Left ventricle myocardium inferior (tissue), 1 donor: ENCODE measurements around the gene NRXN3. TPM values are rescaled to one million over a fixed set of nuclear protein-coding genes. Genes with fewer than 3 reads are reported as not detected.

ENCODE experiments used
- DNase-seq: peaks from one replicate; pipeline ENCODE4 v3.0.0-alpha.2; 2020
- H3K27ac ChIP-seq: fragments of 200-600 bp; replicated peaks from 2 replicates; pipeline ENCODE4 v1.8.0; 2021
- H3K27me3 ChIP-seq: fragments of 200-600 bp; 2 replicates; pipeline ENCODE4 v1.8.0; 2021; ENCODE audit warnings: low read depth
- H3K36me3 ChIP-seq: fragments of 200-600 bp; 2 replicates; pipeline ENCODE4 v1.8.0; 2021
- H3K4me1 ChIP-seq: fragments of 200-600 bp; 2 replicates; pipeline ENCODE4 v1.8.0; 2021
- H3K4me3 ChIP-seq: fragments of 200-600 bp; 2 replicates; pipeline ENCODE4 v1.8.0; 2021; ENCODE audit warnings: mild to moderate bottlenecking, moderate library complexity
- H3K9me3 ChIP-seq: fragments of 200-600 bp; replicated peaks from 2 replicates; pipeline ENCODE4 v1.8.0; 2021
- CTCF ChIP-seq: fragments of 200-600 bp; IDR thresholded peaks from 2 replicates; pipeline ENCODE4 v1.8.0; 2021; ENCODE audit warnings: antibody characterized with exemption, mild to moderate bottlenecking, borderline replicate concordance
- intact Hi-C: fragments of 100-400 bp; cut with micrococcal nuclease; formaldehyde crosslinking; loops from one replicate; pipeline ENCODE4 v1.11.0; 2022
- total RNA-seq: library from RNA; stranded (reverse); fragmentation: NEBNext Ultra II Directional; extraction: Animal tissue kit (Norgen Biotek cat#: 25700); gene quantifications from one replicate; pipeline ENCODE4 v1.2.1, GENCODE V29; 2021
- donor health status: DM: no; HTN: yes; CAD: no; lungs with severe emphysema.

Gene NRXN3
- total RNA-seq, 1 donor from 2014 or later = 1.2 TPM

GRCh38 chr14:79294499-79294898 is 1124.3 kb downstream of the NRXN3 start:
- no peak overlapping the region for H3K4me3 ChIP-seq
- no peaks in the 10 kb centered on the region for H3K36me3 ChIP-seq
- no peaks in the 10 kb centered on the region for H3K4me1 ChIP-seq
- H3K27me3 ChIP-seq = no peaks in the 10 kb centered on the region
- no peak for DNase-seq
- TF ChIP-seq CTCF = no peak
- no peaks in the 10 kb centered on the region for H3K9me3 ChIP-seq
- H3K27ac ChIP-seq = no peak overlapping the region
- intact Hi-C loops = no loop called here

GRCh38 chr14:79295385-79295784 is 1125.2 kb downstream of the NRXN3 start:
- Histone ChIP-seq H3K9me3 (no peaks in the 10 kb centered on the region), H3K27me3 (no peaks in the 10 kb centered on the region), H3K4me3 (no peak overlapping the region), H3K36me3 (no peaks in the 10 kb centered on the region), H3K4me1 (no peaks in the 10 kb centered on the region), H3K27ac (no peak overlapping the region)
- no peak for DNase-seq
- no peak for TF ChIP-seq CTCF
- intact Hi-C loops = no loop called here

- Histone ChIP-seq H3K27ac (no peak overlapping the region), H3K4me3 (no peak overlapping the region), H3K4me1 (no peaks in the 10 kb centered on the region), H3K36me3 (no peaks in the 10 kb centered on the region), H3K27me3 (no peaks in the 10 kb centered on the region), H3K9me3 (peaks cover 4% of the 10 kb centered on the region)
- intact Hi-C loops = no loop called here
- DNase-seq = no peak
- no peak for TF ChIP-seq CTCF
Measured at GRCh38 chr14:79298373-79298772, 1128.2 kb downstream of the NRXN3 start.

- Histone ChIP-seq H3K4me3 (no peak overlapping the region), H3K4me1 (no peaks in the 10 kb centered on the region), H3K9me3 (peaks cover 4% of the 10 kb centered on the region), H3K27me3 (no peaks in the 10 kb centered on the region), H3K36me3 (no peaks in the 10 kb centered on the region), H3K27ac (no peak overlapping the region)
- TF ChIP-seq CTCF = no peak
- intact Hi-C loops = no loop called here
- no peak for DNase-seq
Measured at GRCh38 chr14:79299162-79299561, 1129.0 kb downstream of the NRXN3 start.

GRCh38 chr14:79304279-79304678 is 1134.1 kb downstream of the NRXN3 start:
- no peak overlapping the region for H3K4me3 ChIP-seq
- peaks cover 10% of the 10 kb centered on the region for H3K9me3 ChIP-seq
- no peak overlapping the region for H3K27ac ChIP-seq
- H3K4me1 ChIP-seq = no peaks in the 10 kb centered on the region
- intact Hi-C loops = no loop called here
- no peaks in the 10 kb centered on the region for H3K27me3 ChIP-seq
- no peak for DNase-seq
- TF ChIP-seq CTCF = no peak
- no peaks in the 10 kb centered on the region for H3K36me3 ChIP-seq

- intact Hi-C loops = no loop called here
- H3K9me3 ChIP-seq = peaks cover 10% of the 10 kb centered on the region
- TF ChIP-seq CTCF = no peak
Measured at GRCh38 chr14:79306546-79306945, 1136.4 kb downstream of the NRXN3 start.

More at GRCh38 chr14:79306546-79306945, 1136.4 kb downstream of the NRXN3 start:
- no peak overlapping the region for H3K27ac ChIP-seq
- DNase-seq = no peak
- no peaks in the 10 kb centered on the region for H3K4me1 ChIP-seq
- no peak overlapping the region for H3K4me3 ChIP-seq
- H3K36me3 ChIP-seq = no peaks in the 10 kb centered on the region
- H3K27me3 ChIP-seq = no peaks in the 10 kb centered on the region
